ENCODE measurements around the gene HPGDS. TPM values are rescaled to one million over a fixed set of nuclear protein-coding genes. Genes with fewer than 3 reads are reported as not detected.

HPGDS gene
- total and polyA plus RNA-seq, 2 of the 13 experiments (the other 11 are each of a cell fraction or from before 2014, with no cell fraction given), result not detected

DNA sequence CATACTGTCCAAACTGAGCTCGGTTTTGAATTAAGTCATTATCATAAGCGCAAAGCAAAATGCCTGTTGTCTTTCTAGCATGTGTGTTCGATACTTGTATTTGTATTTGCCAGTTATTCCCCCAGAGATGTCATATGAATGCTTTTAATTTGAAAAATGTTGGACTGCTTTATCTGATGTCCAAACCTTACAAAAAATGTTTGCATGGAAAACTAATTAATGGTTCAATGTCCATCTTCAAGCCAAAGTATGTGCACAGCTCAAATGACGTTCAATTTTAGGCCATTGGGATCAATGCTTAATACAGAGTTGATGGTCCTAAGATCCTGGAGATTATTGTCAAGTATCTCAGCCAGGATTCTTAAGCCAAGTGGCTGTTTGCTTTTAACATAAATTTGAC lies 17.2 kb upstream of the HPGDS start:
- no peak overlapping the region for H3K4me2 ChIP-seq (ENCODE audit: low read depth, low read length)
- H3K4me3 ChIP-seq (replicated peaks in 1 of 3; ENCODE audit: insufficient read depth in 1 of 3, low read depth in 2 of 3, low read length in 3 of 3), result no peak overlapping the region
- CTCF ChIA-PET (ENCODE audit: low intra/inter-chr PET ratio, low total read pairs), result no interaction called here
- BruUV-seq (replicated peaks), result no TSS peak
- H3K9ac ChIP-seq (ENCODE audit: insufficient read depth, low read depth, low read length), result no peak overlapping the region
- POLR2A ChIA-PET, result no interaction called here
- intact Hi-C loops (cut with micrococcal nuclease; ENCODE audit: unreplicated experiment), result no loop called here
- no peak for FAIRE-seq
- TF ChIP-seq, protein P1, sequence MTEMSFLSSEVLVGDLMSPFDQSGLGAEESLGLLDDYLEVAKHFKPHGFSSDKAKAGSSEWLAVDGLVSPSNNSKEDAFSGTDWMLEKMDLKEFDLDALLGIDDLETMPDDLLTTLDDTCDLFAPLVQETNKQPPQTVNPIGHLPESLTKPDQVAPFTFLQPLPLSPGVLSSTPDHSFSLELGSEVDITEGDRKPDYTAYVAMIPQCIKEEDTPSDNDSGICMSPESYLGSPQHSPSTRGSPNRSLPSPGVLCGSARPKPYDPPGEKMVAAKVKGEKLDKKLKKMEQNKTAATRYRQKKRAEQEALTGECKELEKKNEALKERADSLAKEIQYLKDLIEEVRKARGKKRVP (CRISPR knock-in tag; IDR thresholded peaks at IDR 0.05), result no peak
- no peak for TF ChIP-seq JUN (CRISPR knock-in tag; IDR thresholded peaks at IDR 0.05)
- TF ChIP-seq, protein P2, sequence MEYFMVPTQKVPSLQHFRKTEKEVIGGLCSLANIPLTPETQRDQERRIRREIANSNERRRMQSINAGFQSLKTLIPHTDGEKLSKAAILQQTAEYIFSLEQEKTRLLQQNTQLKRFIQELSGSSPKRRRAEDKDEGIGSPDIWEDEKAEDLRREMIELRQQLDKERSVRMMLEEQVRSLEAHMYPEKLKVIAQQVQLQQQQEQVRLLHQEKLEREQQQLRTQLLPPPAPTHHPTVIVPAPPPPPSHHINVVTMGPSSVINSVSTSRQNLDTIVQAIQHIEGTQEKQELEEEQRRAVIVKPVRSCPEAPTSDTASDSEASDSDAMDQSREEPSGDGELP (IDR thresholded peaks at IDR 0.05; ENCODE audit: borderline replicate concordance, low read depth), result no peak
- TF ChIP-seq DMAP1 (CRISPR knock-in tag; IDR thresholded peaks at IDR 0.05), result no peak
- TF ChIP-seq KMT2A (CRISPR knock-in tag; IDR thresholded peaks at IDR 0.05), result no peak
- no peak for TF ChIP-seq RFXANK (CRISPR knock-in tag; IDR thresholded peaks at IDR 0.05)
- H3K27me3 ChIP-seq (ENCODE audit: control insufficient read depth in 1 of 2, insufficient read depth in 2 of 2, low read length in 2 of 2), result no peaks in the 10 kb centered on the region
- 30% methylated on average over 4 of the region's 4 CpGs for WGBS (ENCODE audit: low lambda C conversion rate)
- no peak overlapping the region for H3K27ac ChIP-seq (ENCODE audit: extremely low read length, insufficient read depth, low read length)
- no peak for DNase-seq (ENCODE audit: low spot score)
- no peaks in the 10 kb centered on the region for H3K4me1 ChIP-seq (ENCODE audit: insufficient read depth, low read length)
- in situ Hi-C loops (cut with HindIII; ENCODE audit: extremely low pct_ligation_motif_present, low pct_unique_long_range_greater_than_20kb), result no loop called here
- no peaks in the 10 kb centered on the region for H4K20me1 ChIP-seq (ENCODE audit: insufficient read depth, low read length)
- H3K79me2 ChIP-seq (ENCODE audit: insufficient read depth, low read length), result no peaks in the 10 kb centered on the region
- H3K9me3 ChIP-seq (ENCODE audit: low read length), result no peaks in the 10 kb centered on the region
- no peak overlapping the region for H2AFZ ChIP-seq (ENCODE audit: low read length)
- no peak for ATAC-seq
- H3K36me3 ChIP-seq (replicated peaks in 1 of 2; ENCODE audit: control insufficient read depth in 1 of 2, insufficient read depth in 2 of 2, low read length in 2 of 2), result no peaks in the 10 kb centered on the region

DNA sequence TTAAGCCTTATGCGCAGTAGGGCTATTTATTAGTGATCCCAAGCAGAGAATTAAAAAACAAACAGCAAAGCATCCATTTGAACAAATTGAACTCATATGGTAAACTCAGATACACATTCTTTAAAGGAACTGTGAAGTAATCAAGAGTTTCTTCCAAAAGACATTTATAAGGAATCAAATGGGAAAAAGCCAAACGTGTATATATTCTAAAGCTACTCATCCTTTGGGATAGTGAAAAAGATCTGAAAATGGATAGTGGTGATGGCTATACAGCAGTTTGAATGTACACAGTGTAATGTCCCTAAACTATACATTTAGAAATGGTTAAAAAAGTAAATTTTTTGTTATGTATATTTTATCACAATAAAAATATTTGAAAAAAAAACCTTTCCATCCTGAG lies 16.6 kb upstream of the HPGDS start:
- FAIRE-seq (no peak), ATAC-seq (no peak), DNase-seq (ENCODE audit: low spot score) (no peak)
- BruUV-seq (replicated peaks), result no TSS peak
- no peaks in the 10 kb centered on the region for H3K36me3 ChIP-seq (replicated peaks in 1 of 2; ENCODE audit: control insufficient read depth in 1 of 2, insufficient read depth in 2 of 2, low read length in 2 of 2)
- no peak overlapping the region for H3K27ac ChIP-seq (ENCODE audit: extremely low read length, insufficient read depth, low read length)
- ChIA-PET CTCF (ENCODE audit: low intra/inter-chr PET ratio, low total read pairs) (no interaction called here), POLR2A (no interaction called here)
- H2AFZ ChIP-seq (ENCODE audit: low read length), result no peak overlapping the region
- H3K9me3 ChIP-seq (ENCODE audit: low read length), result no peaks in the 10 kb centered on the region
- no peak overlapping the region for H3K4me3 ChIP-seq (replicated peaks in 1 of 3; ENCODE audit: insufficient read depth in 1 of 3, low read depth in 2 of 3, low read length in 3 of 3)
- H3K79me2 ChIP-seq (ENCODE audit: insufficient read depth, low read length), result no peaks in the 10 kb centered on the region
- H3K27me3 ChIP-seq (ENCODE audit: control insufficient read depth in 1 of 2, insufficient read depth in 2 of 2, low read length in 2 of 2), result no peaks in the 10 kb centered on the region
- no peak overlapping the region for H3K9ac ChIP-seq (ENCODE audit: insufficient read depth, low read depth, low read length)
- in situ Hi-C loops (cut with HindIII; ENCODE audit: extremely low pct_ligation_motif_present, low pct_unique_long_range_greater_than_20kb) (no loop called here), intact Hi-C loops (cut with micrococcal nuclease; ENCODE audit: unreplicated experiment) (no loop called here)
- 50% methylated on average over 2 of the region's 2 CpGs for WGBS (ENCODE audit: low lambda C conversion rate)
- H3K4me1 ChIP-seq (ENCODE audit: insufficient read depth, low read length), result no peaks in the 10 kb centered on the region
- H3K4me2 ChIP-seq (ENCODE audit: low read depth, low read length), result no peak overlapping the region
- H4K20me1 ChIP-seq (ENCODE audit: insufficient read depth, low read length), result no peaks in the 10 kb centered on the region
- TF ChIP-seq MEF2D (CRISPR knock-in tag; IDR thresholded peaks at IDR 0.05), result no peak
- TF ChIP-seq ZNF225 (CRISPR knock-in tag; IDR thresholded peaks at IDR 0.05), result no peak
- no peak for TF ChIP-seq ZMYM3 (CRISPR knock-in tag; IDR thresholded peaks at IDR 0.05)
- TF ChIP-seq ZNF530 (CRISPR knock-in tag; IDR thresholded peaks at IDR 0.05; ENCODE audit: low read depth), result no peak
- TF ChIP-seq CREM (IDR thresholded peaks at IDR 0.05), result no peak
- TF ChIP-seq CREM (CRISPR knock-in tag; IDR thresholded peaks at IDR 0.05), result no peak
- TF ChIP-seq NR2F2 (IDR thresholded peaks at IDR 0.05; ENCODE audit: borderline replicate concordance, low read depth), result no peak
- TF ChIP-seq AHR (CRISPR knock-in tag; IDR thresholded peaks at IDR 0.05), result no peak
- TF ChIP-seq, protein P3, sequence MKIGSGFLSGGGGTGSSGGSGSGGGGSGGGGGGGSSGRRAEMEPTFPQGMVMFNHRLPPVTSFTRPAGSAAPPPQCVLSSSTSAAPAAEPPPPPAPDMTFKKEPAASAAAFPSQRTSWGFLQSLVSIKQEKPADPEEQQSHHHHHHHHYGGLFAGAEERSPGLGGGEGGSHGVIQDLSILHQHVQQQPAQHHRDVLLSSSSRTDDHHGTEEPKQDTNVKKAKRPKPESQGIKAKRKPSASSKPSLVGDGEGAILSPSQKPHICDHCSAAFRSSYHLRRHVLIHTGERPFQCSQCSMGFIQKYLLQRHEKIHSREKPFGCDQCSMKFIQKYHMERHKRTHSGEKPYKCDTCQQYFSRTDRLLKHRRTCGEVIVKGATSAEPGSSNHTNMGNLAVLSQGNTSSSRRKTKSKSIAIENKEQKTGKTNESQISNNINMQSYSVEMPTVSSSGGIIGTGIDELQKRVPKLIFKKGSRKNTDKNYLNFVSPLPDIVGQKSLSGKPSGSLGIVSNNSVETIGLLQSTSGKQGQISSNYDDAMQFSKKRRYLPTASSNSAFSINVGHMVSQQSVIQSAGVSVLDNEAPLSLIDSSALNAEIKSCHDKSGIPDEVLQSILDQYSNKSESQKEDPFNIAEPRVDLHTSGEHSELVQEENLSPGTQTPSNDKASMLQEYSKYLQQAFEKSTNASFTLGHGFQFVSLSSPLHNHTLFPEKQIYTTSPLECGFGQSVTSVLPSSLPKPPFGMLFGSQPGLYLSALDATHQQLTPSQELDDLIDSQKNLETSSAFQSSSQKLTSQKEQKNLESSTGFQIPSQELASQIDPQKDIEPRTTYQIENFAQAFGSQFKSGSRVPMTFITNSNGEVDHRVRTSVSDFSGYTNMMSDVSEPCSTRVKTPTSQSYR (CRISPR knock-in tag; IDR thresholded peaks at IDR 0.05; ENCODE audit: borderline replicate concordance), result no peak
- TF ChIP-seq ZFY (CRISPR knock-in tag; IDR thresholded peaks at IDR 0.05), result no peak
- TF ChIP-seq, protein P4, sequence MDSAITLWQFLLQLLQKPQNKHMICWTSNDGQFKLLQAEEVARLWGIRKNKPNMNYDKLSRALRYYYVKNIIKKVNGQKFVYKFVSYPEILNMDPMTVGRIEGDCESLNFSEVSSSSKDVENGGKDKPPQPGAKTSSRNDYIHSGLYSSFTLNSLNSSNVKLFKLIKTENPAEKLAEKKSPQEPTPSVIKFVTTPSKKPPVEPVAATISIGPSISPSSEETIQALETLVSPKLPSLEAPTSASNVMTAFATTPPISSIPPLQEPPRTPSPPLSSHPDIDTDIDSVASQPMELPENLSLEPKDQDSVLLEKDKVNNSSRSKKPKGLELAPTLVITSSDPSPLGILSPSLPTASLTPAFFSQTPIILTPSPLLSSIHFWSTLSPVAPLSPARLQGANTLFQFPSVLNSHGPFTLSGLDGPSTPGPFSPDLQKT (CRISPR knock-in tag; IDR thresholded peaks at IDR 0.05; ENCODE audit: borderline replicate concordance), result no peak

Data from HepG2 (cell line).